CD14-positive monocyte (primary cell): ENCODE results near the gene SLC10A6. TPM values are rescaled to one million over a fixed set of nuclear protein-coding genes. Genes with fewer than 3 reads are reported as not detected.

ENCODE experiments used
- DNase-seq, 3 donors: peaks; one replicate each; pipeline ENCODE4 v3.0.0-alpha.2; 2011 to 2022
- H2AFZ ChIP-seq: 2 replicates; pipeline ENCODE4 v1.6.0; 2012; ENCODE audit warnings: mild to moderate bottlenecking, low read depth, low read length, inconsistent platforms; ENCODE audit not compliant: insufficient read depth, poor library complexity, severe bottlenecking
- H3K27ac ChIP-seq, 2 donors: 1 replicate in 1 of 2; 2 replicates in 1 of 2; pipeline ENCODE4 v1.5.1; 2012 to 2013; ENCODE audit warnings: low read length in 2 of 2, control low read depth in 1 of 2, inconsistent platforms in 1 of 2, low read depth in 1 of 2, mild to moderate bottlenecking in 1 of 2
- H3K27me3 ChIP-seq, 2 donors: one replicate each; pipeline versions ENCODE4 v1.6.0 to v1.6.1; 2011 to 2013; ENCODE audit warnings: low read length in 2 of 2; ENCODE audit not compliant: control insufficient read depth in 2 of 2, insufficient read depth in 2 of 2
- H3K36me3 ChIP-seq, 2 donors: replicated peaks in 1 of 2; 1 replicate in 1 of 2; 2 replicates in 1 of 2; pipeline versions ENCODE4 v1.5.1 to v1.6.1; 2012 to 2013; ENCODE audit warnings: low read length in 2 of 2, control low read depth in 1 of 2, inconsistent platforms in 1 of 2, mild to moderate bottlenecking in 1 of 2; ENCODE audit not compliant: insufficient read depth in 2 of 2, control insufficient read depth in 1 of 2
- H3K4me1 ChIP-seq, 2 donors: 1 replicate in 1 of 2; 2 replicates in 1 of 2; pipeline versions ENCODE4 v1.5.1 to v1.6.1; 2012 to 2013; ENCODE audit warnings: low read length in 2 of 2, control low read depth in 1 of 2, inconsistent platforms in 1 of 2, mild to moderate bottlenecking in 1 of 2, moderate library complexity in 1 of 2; ENCODE audit not compliant: insufficient read depth in 2 of 2, control insufficient read depth in 1 of 2
- H3K4me2 ChIP-seq: replicated peaks from 2 replicates; pipeline ENCODE3; 2012; ENCODE audit warnings: low read length, moderate library complexity, mild to moderate bottlenecking; ENCODE audit not compliant: poor library complexity, severe bottlenecking; ENCODE audit errors: extremely low read depth
- H3K4me3 ChIP-seq, 3 experiments: fragments of 200-600 bp in 1 of 3; sonication (generic) in 1 of 3; replicated peaks in 1 of 3; 1 replicate in 2 of 3; 2 replicates in 1 of 3; pipeline ENCODE4 v1.5.1; 2011 to 2013; ENCODE audit warnings: low read length in 3 of 3, mild to moderate bottlenecking in 3 of 3, control low read depth in 2 of 3, low read depth in 2 of 3, inconsistent platforms in 1 of 3, moderate library complexity in 1 of 3
- H3K79me2 ChIP-seq: 2 replicates; pipeline ENCODE4 v1.6.0; 2012; ENCODE audit warnings: mild to moderate bottlenecking, control low read depth, inconsistent platforms, low read length, moderate library complexity; ENCODE audit not compliant: insufficient read depth
- H3K9ac ChIP-seq: 2 replicates; pipeline ENCODE4 v1.6.0; 2017; ENCODE audit warnings: low read length, mild to moderate bottlenecking; ENCODE audit not compliant: insufficient read depth, poor library complexity, severe bottlenecking
- H3K9me3 ChIP-seq, 2 donors: replicated peaks in 1 of 2; 1 replicate in 1 of 2; 2 replicates in 1 of 2; pipeline versions ENCODE4 v1.5.1 to v1.6.1; 2012 to 2013; ENCODE audit warnings: low read length in 2 of 2, control low read depth in 1 of 2; ENCODE audit not compliant: control insufficient read depth in 1 of 2, insufficient read depth in 1 of 2
- H4K20me1 ChIP-seq: 2 replicates; pipeline ENCODE4 v1.6.0; 2012; ENCODE audit warnings: mild to moderate bottlenecking, low read length, control low read depth, moderate library complexity; ENCODE audit not compliant: insufficient read depth
- H3K27ac Mint-ChIP-seq, 7 donors: one replicate each; pipeline ENCODE4 v1.8.0; 2020; ENCODE audit warnings: mild to moderate bottlenecking in 7 of 7, mixed read lengths in 7 of 7, moderate library complexity in 6 of 7, inconsistent platforms in 2 of 7
- H3K27me3 Mint-ChIP-seq, 3 donors: one replicate each; pipeline ENCODE4 v1.8.0; 2021 to 2022; ENCODE audit warnings: low read depth in 3 of 3, mild to moderate bottlenecking in 3 of 3, mixed read lengths in 3 of 3, moderate library complexity in 3 of 3, inconsistent platforms in 1 of 3
- H3K36me3 Mint-ChIP-seq, 2 donors: one replicate each; pipeline ENCODE4 v1.8.0; 2020; ENCODE audit warnings: mixed read lengths in 2 of 2, inconsistent platforms in 1 of 2, mild to moderate bottlenecking in 1 of 2
- H3K4me1 Mint-ChIP-seq: one replicate; pipeline ENCODE4 v1.8.0; 2020; ENCODE audit warnings: mild to moderate bottlenecking, mixed read lengths
- H3K4me3 Mint-ChIP-seq, 2 donors: one replicate each; pipeline ENCODE4 v1.8.0; 2020; ENCODE audit warnings: mild to moderate bottlenecking in 2 of 2, mixed read lengths in 2 of 2, moderate library complexity in 1 of 2
- H3K9me3 Mint-ChIP-seq, 7 donors: one replicate each; pipeline ENCODE4 v1.8.0; 2020 to 2022; ENCODE audit warnings: mixed read lengths in 7 of 7, mild to moderate bottlenecking in 6 of 7, moderate library complexity in 6 of 7, inconsistent platforms in 2 of 7
- CTCF ChIP-seq: fragments of 200-600 bp; IDR thresholded peaks from one replicate; pipeline ENCODE4 v1.8.0; 2022; ENCODE audit warnings: antibody characterized with exemption, mild to moderate bottlenecking
- WGBS: methylation state at CpG from one replicate; pipeline ENCODE4 v1.1.5; 2013; ENCODE audit warnings: missing lambda C conversion rate; ENCODE audit not compliant: insufficient coverage; 5-methylcytosine and 5-hydroxymethylcytosine counted together
- intact Hi-C, 2 donors: fragments of 100-400 bp; cut with micrococcal nuclease; formaldehyde crosslinking; loops; one replicate each; pipeline versions ENCODE4 v1.15.0 to v1.15.1; 2023
- polyA plus RNA-seq, 3 donors: library from polyadenylated mRNA; depleted of rRNA in 1 of 3; unstranded in 2 of 3; stranded (reverse) in 1 of 3; fragments of 300-500 nt in 2 of 3; fragments of >200 nt in 1 of 3; fragmentation: Illumina TruSeq in 2 of 3; gene quantifications; 1 replicate in 2 of 3; 2 replicates in 1 of 3; pipeline ENCODE4 v1.2.3, GENCODE V29; 2012 to 2021

SLC10A6 gene
- polyA plus RNA-seq, 3 donors = 0.08 TPM; not detected in 2

- DNase-seq = no peak
- Mint-ChIP-seq H3K4me1 (no peaks in the 10 kb centered on the region), H3K9me3 (peaks cover 5 to 23% (median 12%) of the 10 kb centered on the region in 7 donors), H3K36me3 (no peaks in the 10 kb centered on the region), H3K27me3 (no peaks in the 10 kb centered on the region), H3K4me3 (no peak overlapping the region), H3K27ac (no peak overlapping the region)
- no peak for TF ChIP-seq CTCF
- WGBS = no CpG with 5 or more reads among the region's 2 CpGs
- Histone ChIP-seq H4K20me1 (no peaks in the 10 kb centered on the region), H3K36me3 (no peaks in the 10 kb centered on the region), H3K27me3 (no peaks in the 10 kb centered on the region), H3K4me2 (no peak overlapping the region), H3K9ac (no peak overlapping the region), H3K79me2 (no peaks in the 10 kb centered on the region), H3K4me1 (no peaks in the 10 kb centered on the region), H2AFZ (no peak overlapping the region), H3K9me3 (peaks cover 10 to 21% of the 10 kb centered on the region in 2 donors), H3K27ac (no peak overlapping the region), H3K4me3 (no peak overlapping the region)
- intact Hi-C loops = no loop called here
Measured at GRCh38 chr4:86818211-86818610, 31.0 kb downstream of the SLC10A6 start.

- Histone ChIP-seq H3K36me3 (no peaks in the 10 kb centered on the region), H3K27ac (no peak overlapping the region), H3K4me1 (no peaks in the 10 kb centered on the region), H3K4me3 (no peak overlapping the region), H2AFZ (no peak overlapping the region), H3K9ac (no peak overlapping the region), H3K9me3 (peaks cover 10 to 21% of the 10 kb centered on the region in 2 donors), H3K27me3 (no peaks in the 10 kb centered on the region), H3K4me2 (no peak overlapping the region), H3K79me2 (no peaks in the 10 kb centered on the region), H4K20me1 (no peaks in the 10 kb centered on the region)
- intact Hi-C loops = no loop called here
- no peak for DNase-seq
- Mint-ChIP-seq H3K27ac (no peak overlapping the region), H3K9me3 (peaks cover 5 to 23% (median 14%) of the 10 kb centered on the region in 7 donors), H3K27me3 (no peaks in the 10 kb centered on the region), H3K4me3 (no peak overlapping the region), H3K36me3 (no peaks in the 10 kb centered on the region), H3K4me1 (no peaks in the 10 kb centered on the region)
- 100% methylated on average over 3 of the region's 9 CpGs for WGBS
- no peak for TF ChIP-seq CTCF
Measured at GRCh38 chr4:86816501-86817273, 32.5 kb downstream of the SLC10A6 start.
